OCI-LY1 (cell line): ENCODE measurements around the gene KIF16B.

Experiments
- EZH2 ChIP-seq: fragments of 200-600 bp; sonication (generic), shearing (Covaris generic); IDR thresholded peaks from 2 replicates; pipeline ENCODE4 v1.8.0; 2017; ENCODE audit warnings: borderline replicate concordance, mixed run types, mild to moderate bottlenecking, antibody characterized with exemption, low read length, moderate library complexity, mixed read lengths
- TF ChIP-seq, protein P1 (sequence below): fragments of 200-600 bp; sonication (generic), shearing (Covaris generic); IDR thresholded peaks from 2 replicates; pipeline ENCODE4 v1.5.1; 2017; ENCODE audit warnings: mild to moderate bottlenecking, antibody characterized with exemption, low read length, moderate library complexity, mixed read lengths

DNA sequence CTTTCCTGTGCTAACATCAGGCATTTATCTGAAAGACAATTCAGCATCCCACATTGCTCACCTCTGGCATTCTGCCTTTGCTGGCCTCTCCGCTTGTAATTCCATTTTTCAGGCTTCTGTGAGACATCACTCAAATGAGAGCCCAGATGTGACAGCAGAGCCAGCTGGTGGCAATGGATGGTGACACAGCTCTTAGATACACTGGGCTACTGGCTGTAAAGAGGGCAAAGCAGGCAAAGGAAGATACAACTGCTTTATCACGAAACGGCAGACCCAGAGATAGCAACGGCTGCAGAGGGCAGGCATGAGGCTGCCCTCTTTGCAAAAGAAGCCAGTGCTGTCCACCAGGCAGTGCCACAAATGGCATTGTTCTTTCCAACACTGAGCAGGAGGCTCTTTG, 329.8 kb downstream of the KIF16B start:
- TF ChIP-seq, protein P1, sequence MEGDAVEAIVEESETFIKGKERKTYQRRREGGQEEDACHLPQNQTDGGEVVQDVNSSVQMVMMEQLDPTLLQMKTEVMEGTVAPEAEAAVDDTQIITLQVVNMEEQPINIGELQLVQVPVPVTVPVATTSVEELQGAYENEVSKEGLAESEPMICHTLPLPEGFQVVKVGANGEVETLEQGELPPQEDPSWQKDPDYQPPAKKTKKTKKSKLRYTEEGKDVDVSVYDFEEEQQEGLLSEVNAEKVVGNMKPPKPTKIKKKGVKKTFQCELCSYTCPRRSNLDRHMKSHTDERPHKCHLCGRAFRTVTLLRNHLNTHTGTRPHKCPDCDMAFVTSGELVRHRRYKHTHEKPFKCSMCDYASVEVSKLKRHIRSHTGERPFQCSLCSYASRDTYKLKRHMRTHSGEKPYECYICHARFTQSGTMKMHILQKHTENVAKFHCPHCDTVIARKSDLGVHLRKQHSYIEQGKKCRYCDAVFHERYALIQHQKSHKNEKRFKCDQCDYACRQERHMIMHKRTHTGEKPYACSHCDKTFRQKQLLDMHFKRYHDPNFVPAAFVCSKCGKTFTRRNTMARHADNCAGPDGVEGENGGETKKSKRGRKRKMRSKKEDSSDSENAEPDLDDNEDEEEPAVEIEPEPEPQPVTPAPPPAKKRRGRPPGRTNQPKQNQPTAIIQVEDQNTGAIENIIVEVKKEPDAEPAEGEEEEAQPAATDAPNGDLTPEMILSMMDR = no peak
- no peak for TF ChIP-seq EZH2
